ENCODE measurements around the gene IGF2.
"Not testable (repeated sequence)": the region's sequence is repeated elsewhere in the genome, so short reads cannot be mapped to it uniquely, and the experiment has no call there.

DNA sequence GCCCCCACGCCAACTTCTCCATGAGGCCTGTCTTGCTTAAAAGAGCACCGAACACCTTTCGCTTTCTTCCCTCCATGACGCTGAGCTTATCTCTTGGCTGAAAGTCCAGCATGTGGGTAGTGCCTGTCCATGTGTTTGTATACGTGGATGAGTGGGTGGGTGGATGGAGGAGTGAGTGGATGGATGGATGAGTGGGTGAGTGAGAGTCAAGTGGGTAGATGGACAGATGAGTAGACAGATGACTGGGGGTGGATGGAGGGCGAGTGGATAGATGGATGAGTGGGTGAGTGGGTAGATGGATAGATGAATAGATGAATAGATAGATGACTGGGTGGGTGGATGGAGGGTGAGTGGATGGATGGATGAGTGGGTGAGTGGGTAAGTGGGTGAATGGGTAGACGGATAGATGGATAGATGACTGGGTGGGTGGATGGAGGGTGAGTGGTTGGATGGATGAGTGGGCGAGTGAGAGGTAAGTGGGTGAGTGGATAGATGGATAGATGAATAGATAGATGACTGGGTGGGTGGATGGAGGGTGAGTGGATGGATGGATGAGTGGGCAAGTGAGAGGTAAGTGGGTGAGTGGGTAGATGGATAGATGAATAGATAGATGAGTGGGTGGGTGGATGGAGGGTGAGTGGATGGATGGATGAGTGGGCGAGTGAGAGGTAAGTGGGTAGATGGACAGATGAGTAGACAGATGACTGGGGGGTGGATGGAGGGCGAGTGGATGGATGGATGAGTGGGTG is 14.3 kb downstream of the IGF2 start:
- TF ChIP-seq, protein P1, sequence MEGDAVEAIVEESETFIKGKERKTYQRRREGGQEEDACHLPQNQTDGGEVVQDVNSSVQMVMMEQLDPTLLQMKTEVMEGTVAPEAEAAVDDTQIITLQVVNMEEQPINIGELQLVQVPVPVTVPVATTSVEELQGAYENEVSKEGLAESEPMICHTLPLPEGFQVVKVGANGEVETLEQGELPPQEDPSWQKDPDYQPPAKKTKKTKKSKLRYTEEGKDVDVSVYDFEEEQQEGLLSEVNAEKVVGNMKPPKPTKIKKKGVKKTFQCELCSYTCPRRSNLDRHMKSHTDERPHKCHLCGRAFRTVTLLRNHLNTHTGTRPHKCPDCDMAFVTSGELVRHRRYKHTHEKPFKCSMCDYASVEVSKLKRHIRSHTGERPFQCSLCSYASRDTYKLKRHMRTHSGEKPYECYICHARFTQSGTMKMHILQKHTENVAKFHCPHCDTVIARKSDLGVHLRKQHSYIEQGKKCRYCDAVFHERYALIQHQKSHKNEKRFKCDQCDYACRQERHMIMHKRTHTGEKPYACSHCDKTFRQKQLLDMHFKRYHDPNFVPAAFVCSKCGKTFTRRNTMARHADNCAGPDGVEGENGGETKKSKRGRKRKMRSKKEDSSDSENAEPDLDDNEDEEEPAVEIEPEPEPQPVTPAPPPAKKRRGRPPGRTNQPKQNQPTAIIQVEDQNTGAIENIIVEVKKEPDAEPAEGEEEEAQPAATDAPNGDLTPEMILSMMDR (optimal IDR thresholded peaks at IDR 0.05 in 1 of 3, IDR thresholded peaks at IDR 0.05 in 1 of 3, conservative IDR thresholded peaks at IDR 0.05 in 1 of 3; ENCODE audit: extremely low read depth in 1 of 3, insufficient read depth in 2 of 3, low read length in 3 of 3), result not testable (repeated sequence)
- not testable (repeated sequence) for TF ChIP-seq EZH2 (IDR thresholded peaks at IDR 0.05; ENCODE audit: low read length)
